Tibial nerve (tissue), 4 donors: Measurements from ENCODE around the gene STK26.

Source experiments
- EP300 ChIP-seq, 2 donors: sonication (generic); formaldehyde crosslinking; IDR thresholded peaks; one replicate each; pipeline ENCODE4 v1.6.1; 2017; ENCODE audit warnings: antibody characterized with exemption in 2 of 2, mild to moderate bottlenecking in 1 of 2
- POLR2A ChIP-seq, 2 donors: fragments of 450-650 bp; IDR thresholded peaks; one replicate each; pipeline ENCODE4 v1.6.1; 2017; ENCODE audit warnings: antibody characterized with exemption in 2 of 2, mild to moderate bottlenecking in 2 of 2, moderate library complexity in 2 of 2
- TF ChIP-seq, protein P1 (sequence below), 5 experiments: fragments of 200-600 bp in 3 of 5; fragments of 450-650 bp in 2 of 5; sonication (generic) in 3 of 5; IDR thresholded peaks; one replicate each; pipeline ENCODE4 v1.5.1; 2016 to 2019; ENCODE audit warnings: antibody characterized with exemption in 5 of 5, mild to moderate bottlenecking in 3 of 5, moderate library complexity in 2 of 5

DNA sequence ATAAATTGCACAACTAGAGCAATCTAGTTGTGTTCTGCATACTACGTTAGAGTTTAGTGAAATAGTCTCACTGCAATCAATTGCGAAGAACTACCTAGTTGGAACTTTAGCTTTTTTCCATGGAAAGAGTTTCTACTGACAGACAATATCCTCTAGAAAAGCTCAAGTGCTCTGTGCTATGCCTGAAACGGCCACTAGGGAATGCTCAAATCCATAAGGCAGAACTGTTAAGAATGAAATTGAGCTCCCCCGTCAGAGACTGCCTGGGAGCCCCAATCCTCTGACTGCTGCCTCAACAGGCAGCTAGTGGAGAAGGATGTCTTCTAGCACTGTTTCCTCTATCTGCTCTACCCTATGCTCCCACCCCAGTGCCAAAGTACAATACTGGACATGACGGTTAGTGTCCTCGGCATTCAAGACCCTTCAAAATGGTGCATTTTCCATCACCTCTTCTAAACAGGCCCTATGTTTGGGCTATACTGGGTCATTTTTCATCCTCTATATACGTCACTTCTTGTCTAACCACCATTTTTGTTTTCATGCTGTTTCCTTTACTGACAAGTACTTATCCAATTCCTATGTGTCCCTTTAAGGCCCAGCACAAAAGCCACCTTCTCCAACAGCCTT, 69.5 kb downstream of the STK26 start:
- TF ChIP-seq, protein P1, sequence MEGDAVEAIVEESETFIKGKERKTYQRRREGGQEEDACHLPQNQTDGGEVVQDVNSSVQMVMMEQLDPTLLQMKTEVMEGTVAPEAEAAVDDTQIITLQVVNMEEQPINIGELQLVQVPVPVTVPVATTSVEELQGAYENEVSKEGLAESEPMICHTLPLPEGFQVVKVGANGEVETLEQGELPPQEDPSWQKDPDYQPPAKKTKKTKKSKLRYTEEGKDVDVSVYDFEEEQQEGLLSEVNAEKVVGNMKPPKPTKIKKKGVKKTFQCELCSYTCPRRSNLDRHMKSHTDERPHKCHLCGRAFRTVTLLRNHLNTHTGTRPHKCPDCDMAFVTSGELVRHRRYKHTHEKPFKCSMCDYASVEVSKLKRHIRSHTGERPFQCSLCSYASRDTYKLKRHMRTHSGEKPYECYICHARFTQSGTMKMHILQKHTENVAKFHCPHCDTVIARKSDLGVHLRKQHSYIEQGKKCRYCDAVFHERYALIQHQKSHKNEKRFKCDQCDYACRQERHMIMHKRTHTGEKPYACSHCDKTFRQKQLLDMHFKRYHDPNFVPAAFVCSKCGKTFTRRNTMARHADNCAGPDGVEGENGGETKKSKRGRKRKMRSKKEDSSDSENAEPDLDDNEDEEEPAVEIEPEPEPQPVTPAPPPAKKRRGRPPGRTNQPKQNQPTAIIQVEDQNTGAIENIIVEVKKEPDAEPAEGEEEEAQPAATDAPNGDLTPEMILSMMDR (IDR thresholded peaks at IDR 0.05), result peak; percentile 64 to 70 (median 64)
- TF ChIP-seq POLR2A (IDR thresholded peaks at IDR 0.05) (no peak), EP300 (IDR thresholded peaks at IDR 0.05) (no peak)
